ENCODE results near the gene GK2.

GK2 gene

DNA sequence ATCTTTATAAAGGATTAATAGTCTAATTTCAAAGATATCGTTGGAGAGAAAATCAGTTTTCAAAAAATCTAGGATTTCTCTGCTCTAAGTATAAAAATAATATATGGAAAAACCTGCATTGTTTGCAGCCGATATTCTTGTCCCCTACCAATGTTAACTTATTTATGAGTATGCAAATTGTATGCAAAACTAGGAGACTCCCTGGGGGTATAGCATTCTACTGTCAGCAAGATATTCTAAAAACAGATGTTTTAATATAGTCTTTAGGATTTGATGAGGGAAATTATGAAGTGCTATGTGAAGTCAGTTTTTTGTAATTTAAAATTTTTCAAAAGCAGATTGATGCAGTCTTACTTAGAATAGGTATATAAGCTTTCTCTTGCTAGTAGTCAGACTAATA lies 40.9 kb downstream of the GK2 start:
- no peak for DNase-seq (ENCODE audit: low read depth)
- TF ChIP-seq, protein P1, sequence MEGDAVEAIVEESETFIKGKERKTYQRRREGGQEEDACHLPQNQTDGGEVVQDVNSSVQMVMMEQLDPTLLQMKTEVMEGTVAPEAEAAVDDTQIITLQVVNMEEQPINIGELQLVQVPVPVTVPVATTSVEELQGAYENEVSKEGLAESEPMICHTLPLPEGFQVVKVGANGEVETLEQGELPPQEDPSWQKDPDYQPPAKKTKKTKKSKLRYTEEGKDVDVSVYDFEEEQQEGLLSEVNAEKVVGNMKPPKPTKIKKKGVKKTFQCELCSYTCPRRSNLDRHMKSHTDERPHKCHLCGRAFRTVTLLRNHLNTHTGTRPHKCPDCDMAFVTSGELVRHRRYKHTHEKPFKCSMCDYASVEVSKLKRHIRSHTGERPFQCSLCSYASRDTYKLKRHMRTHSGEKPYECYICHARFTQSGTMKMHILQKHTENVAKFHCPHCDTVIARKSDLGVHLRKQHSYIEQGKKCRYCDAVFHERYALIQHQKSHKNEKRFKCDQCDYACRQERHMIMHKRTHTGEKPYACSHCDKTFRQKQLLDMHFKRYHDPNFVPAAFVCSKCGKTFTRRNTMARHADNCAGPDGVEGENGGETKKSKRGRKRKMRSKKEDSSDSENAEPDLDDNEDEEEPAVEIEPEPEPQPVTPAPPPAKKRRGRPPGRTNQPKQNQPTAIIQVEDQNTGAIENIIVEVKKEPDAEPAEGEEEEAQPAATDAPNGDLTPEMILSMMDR (IDR thresholded peaks at IDR 0.05; ENCODE audit: low read depth, low read length, missing control alignments), result no peak
- H3K4me3 ChIP-seq (ENCODE audit: low read depth, low read length), result no peak overlapping the region

DNA sequence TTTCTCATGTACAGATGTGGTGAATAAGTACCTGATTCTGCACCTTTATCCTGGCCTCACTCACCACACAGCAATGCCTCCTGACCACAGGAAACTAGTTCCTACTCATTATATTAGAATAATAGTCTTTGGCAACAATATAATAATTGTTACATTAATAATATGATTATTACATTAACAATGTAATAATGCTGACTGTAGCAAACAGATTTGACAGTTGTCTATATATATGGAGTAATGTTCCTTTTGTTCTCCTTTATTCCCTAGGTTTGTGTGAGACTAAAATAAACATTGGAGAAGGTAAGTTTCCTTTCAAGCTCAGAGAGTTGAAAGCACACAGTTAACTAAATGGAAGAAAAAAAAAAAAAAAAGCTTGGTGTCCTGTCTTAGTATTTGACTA lies 41.6 kb downstream of the GK2 start:
- TF ChIP-seq, protein P1 (IDR thresholded peaks at IDR 0.05; ENCODE audit: low read depth, low read length, missing control alignments), result no peak
- no peak overlapping the region for H3K4me3 ChIP-seq (ENCODE audit: low read depth, low read length)
- no peak for DNase-seq (ENCODE audit: low read depth)

DNA sequence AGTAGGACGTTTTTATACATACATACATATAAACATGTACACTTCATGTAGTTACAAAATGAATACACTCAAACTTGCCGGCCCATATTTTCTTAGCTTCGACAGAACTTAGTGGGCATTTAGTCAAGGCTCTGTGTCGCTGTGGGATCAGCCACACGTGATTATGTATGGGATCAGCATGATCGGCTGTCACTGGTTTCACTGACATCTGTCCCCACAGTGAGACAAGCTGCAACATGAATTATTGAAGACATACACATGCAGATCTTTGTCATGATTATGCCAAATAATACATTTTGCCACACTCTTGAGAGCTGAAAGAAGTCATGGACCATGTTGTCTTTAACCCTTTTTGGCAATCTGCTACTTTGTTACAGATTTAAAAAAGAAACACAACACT lies 44.0 kb downstream of the GK2 start:
- DNase-seq (ENCODE audit: low read depth), result no peak
- TF ChIP-seq, protein P1 (IDR thresholded peaks at IDR 0.05; ENCODE audit: low read depth, low read length, missing control alignments), result no peak
- H3K4me3 ChIP-seq (ENCODE audit: low read depth, low read length), result no peak overlapping the region

DNA sequence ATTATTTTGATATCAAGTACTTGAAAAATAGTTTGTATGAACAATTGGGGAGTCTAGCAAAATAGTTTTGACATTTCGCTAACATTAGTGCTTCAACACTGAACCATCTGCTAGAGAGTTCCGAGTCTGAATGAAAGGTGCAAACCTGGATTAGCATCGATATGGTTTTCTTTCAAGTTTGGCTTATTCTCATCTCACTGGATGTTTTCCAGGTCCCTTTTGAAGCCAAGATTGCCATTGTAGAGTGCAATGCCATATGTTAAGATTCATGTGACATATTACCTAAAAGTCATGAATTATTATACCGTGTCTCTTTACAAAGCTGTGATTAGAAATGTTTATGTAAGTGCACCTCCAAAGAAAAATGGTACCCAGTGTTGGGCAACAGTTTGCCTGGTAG lies 45.4 kb downstream of the GK2 start:
- no peak for DNase-seq (ENCODE audit: low read depth)
- H3K4me3 ChIP-seq (ENCODE audit: low read depth, low read length), result no peak overlapping the region
- TF ChIP-seq, protein P1 (IDR thresholded peaks at IDR 0.05; ENCODE audit: low read depth, low read length, missing control alignments), result no peak

DNA sequence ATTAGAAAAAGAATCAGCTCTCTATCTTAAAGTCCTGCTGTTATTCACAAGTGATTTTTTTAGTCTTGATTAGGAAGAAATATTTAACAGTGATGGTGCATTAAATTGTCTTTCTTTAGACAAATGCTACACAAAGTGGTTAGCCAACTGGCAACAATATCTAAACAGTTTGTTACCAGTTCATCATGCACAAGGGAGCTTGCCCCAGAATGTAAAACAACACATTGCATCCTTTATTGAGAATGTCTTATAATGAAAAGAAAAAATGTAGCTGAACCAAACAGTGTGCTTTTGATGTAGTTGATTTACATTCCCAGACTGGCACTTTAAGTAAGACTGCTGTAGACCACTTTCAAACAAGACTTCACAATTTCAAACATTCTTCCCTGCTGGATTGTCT lies 48.0 kb downstream of the GK2 start:
- TF ChIP-seq, protein P1 (IDR thresholded peaks at IDR 0.05; ENCODE audit: low read depth, low read length, missing control alignments), result no peak
- no peak for DNase-seq (ENCODE audit: low read depth)
- no peak overlapping the region for H3K4me3 ChIP-seq (ENCODE audit: low read depth, low read length)

DNA sequence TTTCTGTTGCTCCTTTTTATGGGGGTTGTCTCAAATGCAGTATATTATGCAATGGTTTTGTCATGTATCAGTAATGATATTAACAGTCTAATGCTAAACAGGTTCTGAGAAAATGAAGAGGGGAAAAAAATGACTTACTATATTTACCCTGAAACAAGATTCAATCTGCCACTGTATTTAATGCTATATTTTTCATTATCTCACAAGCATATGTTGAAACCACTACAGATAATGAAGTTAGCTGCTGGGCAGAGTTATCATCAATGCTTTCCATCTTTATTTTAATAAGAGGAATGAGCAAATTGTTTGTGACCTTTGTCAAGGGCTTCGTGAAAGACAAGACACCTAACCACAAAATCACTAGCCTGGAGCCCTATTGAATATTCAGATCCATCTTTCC lies 49.6 kb downstream of the GK2 start:
- no peak for DNase-seq (ENCODE audit: low read depth)
- no peak overlapping the region for H3K4me3 ChIP-seq (ENCODE audit: low read depth, low read length)
- TF ChIP-seq, protein P1 (IDR thresholded peaks at IDR 0.05; ENCODE audit: low read depth, low read length, missing control alignments), result no peak

DNA sequence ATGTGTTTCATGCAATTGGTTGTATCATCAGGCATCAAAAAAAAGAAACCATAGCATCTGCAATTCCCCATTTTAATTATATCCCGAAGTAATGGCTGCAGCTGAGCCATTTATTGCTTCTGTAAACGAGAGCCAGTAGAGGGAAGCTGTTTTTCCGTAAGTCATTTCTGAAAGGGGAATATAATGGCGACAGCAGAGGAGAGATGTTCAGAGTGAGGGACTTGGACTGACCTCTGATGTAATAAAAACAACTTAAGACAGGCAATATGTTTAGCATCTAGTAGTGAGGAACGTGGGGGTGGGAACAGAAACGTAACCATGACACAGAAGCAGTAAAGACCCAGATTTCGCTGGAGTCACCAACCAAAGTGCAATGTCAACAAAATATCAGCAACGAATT lies 50.7 kb downstream of the GK2 start:
- DNase-seq (ENCODE audit: low read depth), result no peak
- no peak overlapping the region for H3K4me3 ChIP-seq (ENCODE audit: low read depth, low read length)
- TF ChIP-seq, protein P1 (IDR thresholded peaks at IDR 0.05; ENCODE audit: low read depth, low read length, missing control alignments), result no peak
